Globus pallidus (tissue), 1 donor: ENCODE results near the gene GTSF1L.

Experiments
- DNase-seq: peaks from one replicate; pipeline ENCODE4 v3.0.0-alpha.2; 2015; ENCODE audit warnings: low spot score

GTSF1L gene

GRCh38 chr20:43746344-43747137 lies 19.7 kb upstream of the GTSF1L start:
- DNase-seq, result no peak

GRCh38 chr20:43744966-43745730 lies 18.3 kb upstream of the GTSF1L start:
- no peak for DNase-seq

- DNase-seq, result no peak
Measured at GRCh38 chr20:43744151-43744611, 17.4 kb upstream of the GTSF1L start.

GRCh38 chr20:43740642-43741041 lies 13.8 kb upstream of the GTSF1L start:
- no peak for DNase-seq

- DNase-seq, result no peak
Measured at GRCh38 chr20:43739148-43739749, 12.4 kb upstream of the GTSF1L start.

- no peak for DNase-seq
Measured at GRCh38 chr20:43737925-43738324, 11.1 kb upstream of the GTSF1L start.

- no peak for DNase-seq
Measured at GRCh38 chr20:43736588-43737158, 9.9 kb upstream of the GTSF1L start.

GRCh38 chr20:43731927-43732326 lies 5.1 kb upstream of the GTSF1L start:
- DNase-seq, result no peak

GRCh38 chr20:43731469-43731868 lies 4.7 kb upstream of the GTSF1L start:
- no peak for DNase-seq

- no peak for DNase-seq
Measured at GRCh38 chr20:43728686-43729255, 2.0 kb upstream of the GTSF1L start.

- DNase-seq, result no peak
Measured at GRCh38 chr20:43727980-43728590, 1.3 kb upstream of the GTSF1L start.

GRCh38 chr20:43726333-43726732 lies 469 bp downstream of the GTSF1L start:
- no peak for DNase-seq

- no peak for DNase-seq
Measured at GRCh38 chr20:43725666-43726065, 1.1 kb downstream of the GTSF1L start.

GRCh38 chr20:43724383-43724782 lies 2.4 kb downstream of the GTSF1L start:
- DNase-seq, result no peak

GRCh38 chr20:43723735-43724134 lies 3.1 kb downstream of the GTSF1L start:
- no peak for DNase-seq

- DNase-seq, result no peak
Measured at GRCh38 chr20:43723186-43723585, 3.6 kb downstream of the GTSF1L start.

- DNase-seq, result no peak
Measured at GRCh38 chr20:43722153-43722505, 4.7 kb downstream of the GTSF1L start.

GRCh38 chr20:43721429-43722152 lies 5.2 kb downstream of the GTSF1L start:
- DNase-seq, result no peak

GRCh38 chr20:43721097-43721428 lies 5.7 kb downstream of the GTSF1L start:
- no peak for DNase-seq

GRCh38 chr20:43720007-43720406 lies 6.8 kb downstream of the GTSF1L start:
- DNase-seq, result no peak

- DNase-seq, result no peak
Measured at GRCh38 chr20:43717616-43717995, 9.2 kb downstream of the GTSF1L start.
